Measurements from ENCODE around the gene LRRIQ1. TPM values are rescaled to one million over a fixed set of nuclear protein-coding genes. Genes with fewer than 3 reads are reported as not detected.

LRRIQ1 gene
- total RNA-seq, 1 donor from 2014 or later, result 0.67 TPM

- Histone ChIP-seq H3K9me3 (no peaks in the 10 kb centered on the region), H3K4me1 (peaks cover 11% of the 10 kb centered on the region), H3K4me3 (no peak overlapping the region), H3K27ac (no peak overlapping the region), H3K36me3 (no peaks in the 10 kb centered on the region), H3K27me3 (peaks cover 95% of the 10 kb centered on the region)
- intact Hi-C loops (cut with DNase I), result no loop called here
- DNase-seq, result no peak
- no peak for ATAC-seq
- no peak for TF ChIP-seq CTCF (IDR thresholded peaks at IDR 0.05)
These were observed 245.6 kb downstream of the LRRIQ1 start for GRCh38 chr12:85281636-85282312.

- Histone ChIP-seq H3K36me3 (no peaks in the 10 kb centered on the region), H3K27me3 (peaks cover 77% of the 10 kb centered on the region), H3K4me3 (no peak overlapping the region), H3K9me3 (no peaks in the 10 kb centered on the region), H3K27ac (no peak overlapping the region), H3K4me1 (peaks cover 11% of the 10 kb centered on the region)
- TF ChIP-seq CTCF (IDR thresholded peaks at IDR 0.05), result no peak
- intact Hi-C loops (cut with DNase I), result no loop called here
- ATAC-seq (no peak), DNase-seq (no peak)
These were observed 247.4 kb downstream of the LRRIQ1 start for GRCh38 chr12:85283560-85283959.

Other genes starting within 250 kb of the LRRIQ1 start
- gene SLC6A15, start 123.6 kb upstream of the LRRIQ1 start, total RNA-seq, result not detected
- not detected for gene TSPAN19, start 74 bp upstream of the LRRIQ1 start, total RNA-seq
- gene ALX1, start 243.9 kb downstream of the LRRIQ1 start, total RNA-seq, result not detected